Mononuclear cell (primary cell): Measurements from ENCODE around the gene LRWD1. TPM values are rescaled to one million over a fixed set of nuclear protein-coding genes. Genes with fewer than 3 reads are reported as not detected.
"Not testable (repeated sequence)": the region's sequence is repeated elsewhere in the genome, so short reads cannot be mapped to it uniquely, and the experiment has no call there.

Source experiments
- H3K27me3 ChIP-seq: 2 replicates; pipeline ENCODE4 v1.6.0; 2011; ENCODE audit warnings: low read length, control low read depth; ENCODE audit not compliant: insufficient read depth
- H3K4me1 ChIP-seq: 2 replicates; pipeline ENCODE4 v1.5.1; 2011; ENCODE audit warnings: mild to moderate bottlenecking, low read length, control low read depth; ENCODE audit not compliant: insufficient read depth
- H3K4me3 ChIP-seq: 2 replicates; pipeline ENCODE4 v1.5.1; 2011; ENCODE audit warnings: mild to moderate bottlenecking, low read length, moderate library complexity
- H3K9me3 ChIP-seq: 2 replicates; pipeline ENCODE4 v1.5.1; 2011; ENCODE audit warnings: low read depth, mild to moderate bottlenecking, control low read depth, low read length
- total RNA-seq: library from RNA; depleted of rRNA; stranded (reverse); fragments of >200 nt; gene quantifications from one replicate; pipeline ENCODE4 v1.2.3, GENCODE V29; 2012

Gene LRWD1
- total RNA-seq, 1 donor: 7.0 TPM

GRCh38 chr7:102517550-102518147 is 52.9 kb downstream of the LRWD1 start, which contains the start of gene RASA4B:
TSS of gene RASA4B (minus strand) at chr7:102517777. CDS start at chr7:102517710, 67 bp downstream.
- H3K9me3 ChIP-seq, H3K27me3 ChIP-seq, H3K4me1 ChIP-seq, H3K4me3 ChIP-seq: not testable (repeated sequence)

- not testable (repeated sequence) for H3K27me3 ChIP-seq, H3K4me1 ChIP-seq, H3K9me3 ChIP-seq, H3K4me3 ChIP-seq
Measured at GRCh38 chr7:102520797-102521196, 56.0 kb downstream of the LRWD1 start.

Other genes with a start within 250 kb of the LRWD1 start
- gene SH2B2, start 178.1 kb upstream of the LRWD1 start, total RNA-seq: 9.2 TPM
- gene SPDYE6, start 108.5 kb upstream of the LRWD1 start, total RNA-seq: not detected
- 30.7 TPM for gene PRKRIP1, start 68.6 kb upstream of the LRWD1 start, total RNA-seq
- 33.7 TPM for gene ORAI2, start 31.4 kb upstream of the LRWD1 start, total RNA-seq
- 6.5 TPM for gene ALKBH4, start 121 bp upstream of the LRWD1 start, total RNA-seq
- gene POLR2J, start 13.9 kb downstream of the LRWD1 start, total RNA-seq: 31.6 TPM
- 9.3 TPM for gene RASA4B, start 52.8 kb downstream of the LRWD1 start, total RNA-seq
- gene UPK3BL2, start 78.7 kb downstream of the LRWD1 start, total RNA-seq: 15.0 TPM
- gene SPDYE2, start 86.2 kb downstream of the LRWD1 start, total RNA-seq: 0.21 TPM
- gene POLR2J3, start 107.6 kb downstream of the LRWD1 start, total RNA-seq: 115 TPM
- gene RASA4, start 151.8 kb downstream of the LRWD1 start, total RNA-seq: 52.6 TPM
- gene UPK3BL1, start 177.8 kb downstream of the LRWD1 start, total RNA-seq: 7.5 TPM
- 0.21 TPM for gene SPDYE2B, start 185.3 kb downstream of the LRWD1 start, total RNA-seq
- gene POLR2J2, start 206.7 kb downstream of the LRWD1 start, total RNA-seq: 7.9 TPM